Cardiac muscle cell (in vitro differentiated cells and primary cell): ENCODE data around the gene PTPRC. TPM values are rescaled to one million over a fixed set of nuclear protein-coding genes. Genes with fewer than 3 reads are reported as not detected.
A peak's percentile ranks its signal among the peaks of the same experiment; 100 is the strongest.

Source experiments
- DNase-seq, 2 donors: peaks; one replicate each; pipeline versions ENCODE4 v3.0.0 to v3.0.0-alpha.2; 2010 to 2017; ENCODE audit warnings: low read depth in 1 of 2, low spot score in 1 of 2
- H3K27ac ChIP-seq: fragments of 200-600 bp; sonication (generic); 2 replicates; pipeline ENCODE4 v1.5.1; 2016
- H3K27me3 ChIP-seq: fragments of 200-600 bp; sonication (generic); 2 replicates; pipeline ENCODE4 v1.6.0; 2016; ENCODE audit warnings: control low read depth
- H3K36me3 ChIP-seq: fragments of 200-600 bp; sonication (generic); 2 replicates; pipeline ENCODE4 v1.5.1; 2016; ENCODE audit warnings: control low read depth
- H3K4me1 ChIP-seq: fragments of 200-600 bp; sonication (generic); 2 replicates; pipeline ENCODE4 v1.8.1; 2017; ENCODE audit warnings: low read depth, mild to moderate bottlenecking, mixed run types
- H3K4me3 ChIP-seq: fragments of 200-600 bp; sonication (generic); 2 replicates; pipeline ENCODE4 v1.5.1; 2016; ENCODE audit warnings: mild to moderate bottlenecking
- H3K9me3 ChIP-seq: fragments of 200-600 bp; sonication (generic); 2 replicates; pipeline ENCODE4 v1.5.1; 2017; ENCODE audit warnings: low read depth, mild to moderate bottlenecking, control low read depth
- polyA plus RNA-seq: library from polyadenylated mRNA; unstranded; fragments of >200 nt; fragmentation: Nextera tagmentation; extraction: Ambion mirVana; gene quantifications from 2 replicates; pipeline ENCODE4 v1.2.1, GENCODE V29; 2016
- total RNA-seq: library from RNA; depleted of rRNA; stranded (reverse); fragments of >200 nt; gene quantifications from 2 replicates; pipeline ENCODE4 v1.2.3, GENCODE V29; 2016
- TF ChIP-seq, protein P1 (sequence below): IDR thresholded peaks from 2 replicates; pipeline ENCODE4 v1.5.1; 2012; ENCODE audit warnings: low read depth, mild to moderate bottlenecking, low read length

The PTPRC gene
- total and polyA plus RNA-seq, 2 experiments from 2014 or later, result not detected

GRCh38 chr1:198761859-198762616, 123.2 kb downstream of the PTPRC start:
- DNase-seq, result no peak
- no peaks in the 10 kb centered on the region for H3K36me3 ChIP-seq
- H3K4me3 ChIP-seq, result no peak overlapping the region
- no peaks in the 10 kb centered on the region for H3K4me1 ChIP-seq
- H3K27me3 ChIP-seq, result no peaks in the 10 kb centered on the region
- no peaks in the 10 kb centered on the region for H3K9me3 ChIP-seq
- TF ChIP-seq, protein P1, sequence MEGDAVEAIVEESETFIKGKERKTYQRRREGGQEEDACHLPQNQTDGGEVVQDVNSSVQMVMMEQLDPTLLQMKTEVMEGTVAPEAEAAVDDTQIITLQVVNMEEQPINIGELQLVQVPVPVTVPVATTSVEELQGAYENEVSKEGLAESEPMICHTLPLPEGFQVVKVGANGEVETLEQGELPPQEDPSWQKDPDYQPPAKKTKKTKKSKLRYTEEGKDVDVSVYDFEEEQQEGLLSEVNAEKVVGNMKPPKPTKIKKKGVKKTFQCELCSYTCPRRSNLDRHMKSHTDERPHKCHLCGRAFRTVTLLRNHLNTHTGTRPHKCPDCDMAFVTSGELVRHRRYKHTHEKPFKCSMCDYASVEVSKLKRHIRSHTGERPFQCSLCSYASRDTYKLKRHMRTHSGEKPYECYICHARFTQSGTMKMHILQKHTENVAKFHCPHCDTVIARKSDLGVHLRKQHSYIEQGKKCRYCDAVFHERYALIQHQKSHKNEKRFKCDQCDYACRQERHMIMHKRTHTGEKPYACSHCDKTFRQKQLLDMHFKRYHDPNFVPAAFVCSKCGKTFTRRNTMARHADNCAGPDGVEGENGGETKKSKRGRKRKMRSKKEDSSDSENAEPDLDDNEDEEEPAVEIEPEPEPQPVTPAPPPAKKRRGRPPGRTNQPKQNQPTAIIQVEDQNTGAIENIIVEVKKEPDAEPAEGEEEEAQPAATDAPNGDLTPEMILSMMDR, result no peak
- H3K27ac ChIP-seq, result no peak overlapping the region

GRCh38 chr1:198763298-198763714, 124.5 kb downstream of the PTPRC start:
- no peak for DNase-seq
- Histone ChIP-seq H3K27ac (no peak overlapping the region), H3K36me3 (no peaks in the 10 kb centered on the region), H3K9me3 (no peaks in the 10 kb centered on the region), H3K4me3 (no peak overlapping the region), H3K27me3 (no peaks in the 10 kb centered on the region), H3K4me1 (no peaks in the 10 kb centered on the region)
- TF ChIP-seq, protein P1, result no peak

DNA sequence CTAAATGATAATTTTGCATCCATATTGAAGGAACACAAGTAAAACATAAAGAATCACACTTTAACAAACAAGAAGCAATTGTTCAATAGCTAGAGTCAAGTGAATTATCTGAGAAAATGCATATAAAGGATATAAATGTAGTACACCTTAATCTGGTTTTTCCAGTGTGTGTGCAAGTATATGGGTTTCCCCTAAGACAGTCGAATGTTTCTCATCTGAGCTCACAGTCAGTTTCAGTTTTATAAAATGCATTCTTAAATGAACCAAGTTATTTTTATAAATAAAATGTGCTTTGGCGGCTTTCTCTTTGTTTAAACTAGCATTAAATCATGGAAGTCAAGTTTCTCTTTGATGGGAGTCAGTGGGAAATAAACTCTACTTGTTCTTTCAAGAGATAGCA, 125.9 kb downstream of the PTPRC start:
- no peaks in the 10 kb centered on the region for H3K27me3 ChIP-seq
- H3K4me3 ChIP-seq, result no peak overlapping the region
- TF ChIP-seq, protein P1, result no peak
- H3K9me3 ChIP-seq, result no peaks in the 10 kb centered on the region
- H3K27ac ChIP-seq, result no peak overlapping the region
- DNase-seq, result no peak
- no peaks in the 10 kb centered on the region for H3K36me3 ChIP-seq
- H3K4me1 ChIP-seq, result no peaks in the 10 kb centered on the region

GRCh38 chr1:198765416-198765815, 126.6 kb downstream of the PTPRC start:
- TF ChIP-seq, protein P1, result no peak
- H3K4me3 ChIP-seq, result no peak overlapping the region
- no peaks in the 10 kb centered on the region for H3K9me3 ChIP-seq
- DNase-seq, result no peak
- no peaks in the 10 kb centered on the region for H3K27me3 ChIP-seq
- no peaks in the 10 kb centered on the region for H3K36me3 ChIP-seq
- no peaks in the 10 kb centered on the region for H3K4me1 ChIP-seq
- no peak overlapping the region for H3K27ac ChIP-seq

DNA sequence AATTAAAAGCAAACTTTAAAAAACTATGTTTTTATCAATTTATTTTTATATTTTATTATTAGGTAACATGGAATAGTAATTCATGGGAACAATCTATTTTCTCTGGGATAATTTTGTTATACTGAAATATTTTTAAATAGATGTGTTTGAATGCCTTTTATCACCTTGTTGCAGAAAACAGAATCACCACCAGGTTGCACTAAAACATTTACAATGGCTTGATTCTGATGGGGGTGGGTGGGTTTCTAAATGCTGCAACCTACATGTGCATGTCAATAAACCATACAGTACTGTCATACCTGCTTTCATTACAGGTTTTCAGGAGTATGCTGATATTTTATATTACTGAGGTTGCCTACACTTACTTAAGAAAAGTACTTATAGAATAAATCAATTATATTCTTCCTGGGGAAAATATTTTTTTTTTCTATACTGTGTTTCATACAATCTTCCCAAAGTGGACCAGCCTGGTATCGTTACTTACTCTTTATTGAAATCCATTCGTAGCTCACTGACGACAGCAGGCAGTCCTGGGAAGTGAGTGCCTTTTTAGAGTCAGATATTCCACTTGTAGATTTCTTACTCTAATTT, 132.8 kb downstream of the PTPRC start:
- Histone ChIP-seq H3K27ac (no peak overlapping the region), H3K9me3 (no peaks in the 10 kb centered on the region), H3K27me3 (no peaks in the 10 kb centered on the region), H3K4me1 (no peaks in the 10 kb centered on the region), H3K4me3 (no peak overlapping the region), H3K36me3 (no peaks in the 10 kb centered on the region)
- TF ChIP-seq, protein P1, result peak; percentile 59
- peak; percentile 59 to 78 for DNase-seq
